SK-N-SH (cell line): Measurements from ENCODE around the gene CD33.

Experiments
- RAD21 ChIP-seq: IDR thresholded peaks from 2 replicates; pipeline ENCODE4 v1.6.1; 2012; ENCODE audit warnings: mild to moderate bottlenecking, low read length
- RCOR1 ChIP-seq: fragments of 150-350 bp; IDR thresholded peaks from 2 replicates; pipeline ENCODE4 v1.6.1; 2017; ENCODE audit warnings: antibody characterized with exemption, low read length
- RFX5 ChIP-seq: IDR thresholded peaks from 2 replicates; pipeline ENCODE4 v1.6.1; 2012; ENCODE audit warnings: mild to moderate bottlenecking, improper control_type of control experiment, low read length
- SIN3A ChIP-seq: IDR thresholded peaks from 2 replicates; pipeline ENCODE4 v1.6.1; 2012; ENCODE audit warnings: low read depth, mild to moderate bottlenecking, low read length, moderate library complexity, borderline replicate concordance
- TAF1 ChIP-seq: IDR thresholded peaks from 2 replicates; pipeline ENCODE4 v1.6.1; 2012; ENCODE audit warnings: low read depth, mild to moderate bottlenecking, low read length, moderate library complexity, borderline replicate concordance
- TF ChIP-seq, protein P1 (sequence below): fragments of 200-600 bp; sonication (generic); IDR thresholded peaks from 2 replicates; pipeline ENCODE4 v1.6.1; 2017; ENCODE audit warnings: antibody characterized with exemption, mild to moderate bottlenecking, moderate library complexity

DNA sequence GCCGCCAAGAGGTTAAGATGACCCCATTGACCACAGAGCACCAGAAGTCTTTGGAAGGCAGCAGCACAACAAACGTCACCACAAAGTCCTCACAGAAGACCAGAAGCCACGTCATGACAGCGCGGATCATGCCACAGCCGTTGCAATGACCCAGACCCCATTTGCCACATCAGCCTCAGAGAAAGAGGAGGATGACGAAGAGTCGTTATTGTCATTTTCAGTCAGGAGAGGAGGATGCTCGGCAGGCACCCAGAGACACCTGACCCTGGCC, 29.6 kb upstream of the CD33 start:
- TF ChIP-seq, protein P1, sequence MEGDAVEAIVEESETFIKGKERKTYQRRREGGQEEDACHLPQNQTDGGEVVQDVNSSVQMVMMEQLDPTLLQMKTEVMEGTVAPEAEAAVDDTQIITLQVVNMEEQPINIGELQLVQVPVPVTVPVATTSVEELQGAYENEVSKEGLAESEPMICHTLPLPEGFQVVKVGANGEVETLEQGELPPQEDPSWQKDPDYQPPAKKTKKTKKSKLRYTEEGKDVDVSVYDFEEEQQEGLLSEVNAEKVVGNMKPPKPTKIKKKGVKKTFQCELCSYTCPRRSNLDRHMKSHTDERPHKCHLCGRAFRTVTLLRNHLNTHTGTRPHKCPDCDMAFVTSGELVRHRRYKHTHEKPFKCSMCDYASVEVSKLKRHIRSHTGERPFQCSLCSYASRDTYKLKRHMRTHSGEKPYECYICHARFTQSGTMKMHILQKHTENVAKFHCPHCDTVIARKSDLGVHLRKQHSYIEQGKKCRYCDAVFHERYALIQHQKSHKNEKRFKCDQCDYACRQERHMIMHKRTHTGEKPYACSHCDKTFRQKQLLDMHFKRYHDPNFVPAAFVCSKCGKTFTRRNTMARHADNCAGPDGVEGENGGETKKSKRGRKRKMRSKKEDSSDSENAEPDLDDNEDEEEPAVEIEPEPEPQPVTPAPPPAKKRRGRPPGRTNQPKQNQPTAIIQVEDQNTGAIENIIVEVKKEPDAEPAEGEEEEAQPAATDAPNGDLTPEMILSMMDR: no peak
- no peak for TF ChIP-seq TAF1
- TF ChIP-seq SIN3A: no peak
- TF ChIP-seq RCOR1: no peak
- TF ChIP-seq RFX5: no peak
- TF ChIP-seq RAD21: no peak
